ENCODE results near the gene NT5DC2.

GRCh38 chr3:52501046-52501445, 32.6 kb downstream of the NT5DC2 start:
- TF ChIP-seq CTCF (IDR thresholded peaks at IDR 0.05 in 2 of 3, conservative IDR thresholded peaks at IDR 0.05 in 1 of 3; ENCODE audit: control insufficient read depth in 2 of 3, extremely low read depth in 1 of 3, insufficient read depth in 1 of 3, low read depth in 3 of 3, low read length in 3 of 3) (no peak), MAX (IDR thresholded peaks at IDR 0.05; ENCODE audit: low read depth, low read length) (no peak), E2F4 (IDR thresholded peaks at IDR 0.05; ENCODE audit: low read depth, low read length) (no peak), NFYB (IDR thresholded peaks at IDR 0.05; ENCODE audit: insufficient read depth, low read depth, low read length) (no peak), SP1 (IDR thresholded peaks at IDR 0.05; ENCODE audit: low read depth, low read length) (no peak), FOS (IDR thresholded peaks at IDR 0.05; ENCODE audit: borderline replicate concordance, extremely low read depth, insufficient read length) (no peak), SIN3A (IDR thresholded peaks at IDR 0.05; ENCODE audit: low read depth, low read length) (no peak), CBFB (IDR thresholded peaks at IDR 0.05; ENCODE audit: low read depth) (no peak), ZBTB33 (IDR thresholded peaks at IDR 0.05) (no peak), SMAD1 (IDR thresholded peaks at IDR 0.05; ENCODE audit: low read depth, partially characterized antibody) (no peak), TCF7 (IDR thresholded peaks at IDR 0.05; ENCODE audit: borderline replicate concordance) (no peak)
